ENCODE measurements around the gene MYO9A. TPM values are rescaled to one million over a fixed set of nuclear protein-coding genes. Genes with fewer than 3 reads are reported as not detected.

Gene MYO9A
- total RNA-seq, 5 donors from 2014 or later (not counting 1 experiment from before 2014, with no cell fraction given) = 35.8 to 39.1 (median 38.2) TPM

GRCh38 chr15:71812966-71813722, 304.8 kb downstream of the MYO9A start:
- Histone ChIP-seq H3K27me3 (replicated peaks in 1 of 2; ENCODE audit: control insufficient read depth in 2 of 2, extremely low read depth in 1 of 2, insufficient read depth in 2 of 2, low read length in 1 of 2) (peaks cover 0 to 8% of the 10 kb centered on the region in 2 experiments), H3K4me3 (ENCODE audit: control insufficient read depth in 1 of 2, extremely low read depth in 1 of 2, low read length in 1 of 2) (no peak overlapping the region), H3K27ac (ENCODE audit: low read length) (no peak overlapping the region), H3K4me1 (ENCODE audit: control insufficient read depth in 1 of 2, extremely low read depth in 1 of 2, insufficient read depth in 2 of 2, low read length in 2 of 2) (no peaks in the 10 kb centered on the region), H3K9me3 (no peaks in the 10 kb centered on the region), H3K36me3 (ENCODE audit: control insufficient read depth in 2 of 2, extremely low read depth in 1 of 2, insufficient read depth in 1 of 2, low read length in 1 of 2) (no peaks in the 10 kb centered on the region)
- ChIA-PET POLR2A (no interaction called here), CTCF (no interaction called here)
- peaks cover under 1 to 4% (median 4%) of the 10 kb centered on the region in 3 donors for H3K9me3 Mint-ChIP-seq
- 89% methylated on average over 14 of the region's 16 CpGs for WGBS (ENCODE audit: insufficient coverage)
- H3K27ac Mint-ChIP-seq = no peak overlapping the region
- DNase-seq = no peak
- no peak overlapping the region for H3K4me3 Mint-ChIP-seq
- H3K36me3 Mint-ChIP-seq = no peaks in the 10 kb centered on the region
- ATAC-seq (replicated peaks in 1 of 4) = no peak
- no peaks in the 10 kb centered on the region for H3K4me1 Mint-ChIP-seq
- peaks cover 0 to 4% of the 10 kb centered on the region in 2 donors for H3K27me3 Mint-ChIP-seq

GRCh38 chr15:71811752-71812735, 305.9 kb downstream of the MYO9A start:
- no peaks in the 10 kb centered on the region for H3K36me3 Mint-ChIP-seq
- ChIA-PET CTCF (no interaction called here), POLR2A (no interaction called here)
- H3K4me1 Mint-ChIP-seq = no peaks in the 10 kb centered on the region
- no peak overlapping the region for H3K4me3 Mint-ChIP-seq
- H3K9me3 Mint-ChIP-seq = no peaks in the 10 kb centered on the region
- no peak overlapping the region for H3K27ac Mint-ChIP-seq
- H3K36me3 ChIP-seq (ENCODE audit: control insufficient read depth in 2 of 2, extremely low read depth in 1 of 2, insufficient read depth in 1 of 2, low read length in 1 of 2) = no peaks in the 10 kb centered on the region
- no peak for DNase-seq
- H3K27me3 ChIP-seq (replicated peaks in 1 of 2; ENCODE audit: control insufficient read depth in 2 of 2, extremely low read depth in 1 of 2, insufficient read depth in 2 of 2, low read length in 1 of 2) = peaks cover 0 to 8% of the 10 kb centered on the region in 2 experiments
- no peak overlapping the region for H3K27ac ChIP-seq (ENCODE audit: low read length)
- no peaks in the 10 kb centered on the region for H3K4me1 ChIP-seq (ENCODE audit: control insufficient read depth in 1 of 2, extremely low read depth in 1 of 2, insufficient read depth in 2 of 2, low read length in 2 of 2)
- ATAC-seq (replicated peaks in 1 of 4) = no peak
- WGBS (ENCODE audit: insufficient coverage) = 89% methylated on average over 38 of the region's 38 CpGs
- no peaks in the 10 kb centered on the region for H3K9me3 ChIP-seq
- peaks cover 0 to 5% of the 10 kb centered on the region in 2 donors for H3K27me3 Mint-ChIP-seq
- H3K4me3 ChIP-seq (ENCODE audit: control insufficient read depth in 1 of 2, extremely low read depth in 1 of 2, low read length in 1 of 2) = no peak overlapping the region

DNA sequence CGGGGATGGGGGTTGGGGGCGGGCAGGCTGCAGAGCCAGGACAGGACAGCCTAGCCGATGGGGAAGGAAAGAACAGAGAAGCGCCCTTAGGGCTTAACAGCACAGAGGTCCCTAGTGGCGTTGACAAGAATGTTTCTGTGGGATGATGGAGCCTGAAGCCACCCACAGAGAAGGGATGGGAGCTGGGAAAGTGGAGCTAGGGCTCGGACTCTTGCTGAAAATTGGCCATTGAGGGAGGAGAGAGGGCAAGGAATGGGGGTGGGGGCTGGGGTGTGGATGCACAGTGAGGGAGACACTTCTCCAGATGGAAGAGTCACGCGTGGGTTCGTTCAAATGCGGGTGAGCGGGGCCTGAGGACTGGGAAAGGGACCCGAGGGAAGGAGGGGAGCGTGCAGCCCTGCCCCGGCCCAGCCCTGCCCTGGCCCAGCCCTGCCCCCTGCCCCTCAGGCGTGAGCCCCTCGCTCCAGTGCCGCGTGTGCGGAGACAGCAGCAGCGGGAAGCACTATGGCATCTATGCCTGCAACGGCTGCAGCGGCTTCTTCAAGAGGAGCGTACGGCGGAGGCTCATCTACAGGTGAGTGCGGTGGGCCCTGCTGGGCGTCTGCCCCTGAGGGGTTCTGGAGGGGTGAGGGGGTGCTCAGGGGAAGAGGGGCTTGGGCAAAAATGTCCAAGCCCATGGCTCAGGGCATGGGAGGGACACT, 306.8 kb downstream of the MYO9A start:
- no peaks in the 10 kb centered on the region for H3K36me3 Mint-ChIP-seq
- ATAC-seq (replicated peaks in 1 of 4) (no peak), DNase-seq (no peak)
- no peak overlapping the region for H3K4me3 Mint-ChIP-seq
- peaks cover 0 to 12% of the 10 kb centered on the region in 2 experiments for H3K27me3 ChIP-seq (replicated peaks in 1 of 2; ENCODE audit: control insufficient read depth in 2 of 2, extremely low read depth in 1 of 2, insufficient read depth in 2 of 2, low read length in 1 of 2)
- POLR2A ChIA-PET = no interaction called here
- H3K4me1 ChIP-seq (ENCODE audit: control insufficient read depth in 1 of 2, extremely low read depth in 1 of 2, insufficient read depth in 2 of 2, low read length in 2 of 2) = no peaks in the 10 kb centered on the region
- H3K27ac Mint-ChIP-seq = no peak overlapping the region
- H3K4me3 ChIP-seq (ENCODE audit: control insufficient read depth in 1 of 2, extremely low read depth in 1 of 2, low read length in 1 of 2) = no peak overlapping the region
- H3K36me3 ChIP-seq (ENCODE audit: control insufficient read depth in 2 of 2, extremely low read depth in 1 of 2, insufficient read depth in 1 of 2, low read length in 1 of 2) = no peaks in the 10 kb centered on the region
- CTCF ChIA-PET = no interaction called here
- no peaks in the 10 kb centered on the region for H3K9me3 Mint-ChIP-seq
- no peak overlapping the region for H3K27ac ChIP-seq (ENCODE audit: low read length)
- H3K4me1 Mint-ChIP-seq = no peaks in the 10 kb centered on the region
- 86% methylated on average over 20 of the region's 27 CpGs for WGBS (ENCODE audit: insufficient coverage)
- H3K27me3 Mint-ChIP-seq = peaks cover 0 to 5% of the 10 kb centered on the region in 2 donors
- no peaks in the 10 kb centered on the region for H3K9me3 ChIP-seq

DNA sequence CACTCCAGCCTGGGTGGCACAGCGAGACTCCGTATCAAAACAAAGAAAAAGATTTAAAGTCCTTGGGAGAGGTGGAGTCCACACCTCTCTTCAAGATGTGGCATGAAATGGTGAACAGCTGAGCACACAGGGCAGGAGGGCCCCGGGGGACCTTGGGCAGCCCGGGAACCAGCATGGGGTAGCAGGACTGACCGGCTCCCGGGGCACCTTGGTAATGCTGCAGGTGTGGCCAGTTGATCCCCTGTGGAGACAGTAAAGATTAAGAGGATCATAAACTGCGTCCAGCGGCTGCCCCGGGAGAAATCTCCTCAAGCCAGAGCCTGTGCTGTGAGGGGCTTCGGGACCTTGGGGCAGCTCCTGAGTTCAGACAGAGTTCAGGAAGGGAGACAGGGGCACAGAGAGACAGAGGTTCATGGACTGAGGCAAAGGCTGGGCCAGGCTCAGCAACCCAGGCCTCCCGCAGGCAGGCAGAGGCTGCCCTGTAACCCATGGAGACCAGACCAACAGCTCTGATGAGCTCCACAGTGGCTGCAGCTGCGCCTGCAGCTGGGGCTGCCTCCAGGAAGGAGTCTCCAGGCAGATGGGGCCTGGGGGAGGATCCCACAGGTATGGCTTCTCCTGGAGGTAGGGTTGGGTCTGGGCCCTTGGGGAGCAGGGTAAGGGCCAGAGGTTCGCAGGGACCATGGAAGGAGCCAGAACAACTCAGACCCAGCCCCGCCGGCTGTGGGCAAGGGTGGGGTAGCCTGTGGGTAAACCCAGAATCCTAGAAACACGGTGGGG, 307.5 kb downstream of the MYO9A start, which contains the start of gene NR2E3:
Gene NR2E3, plus strand, starts transcription at position 299 of the 780 bp plus-strand sequence. Its CDS starts 190 bp downstream, at position 489.
- Mint-ChIP-seq H3K36me3 (no peaks in the 10 kb centered on the region), H3K4me3 (no peak within 1 kb of the TSS), H3K4me1 (no peaks in the 10 kb centered on the region), H3K27ac (no peak within 1 kb of the TSS), H3K9me3 (no peaks in the 10 kb centered on the region), H3K27me3 (peaks cover 0 to 5% of the 10 kb centered on the region in 2 donors)
- ChIA-PET CTCF (no interaction called here), POLR2A (no interaction called here)
- Histone ChIP-seq H3K27me3 (replicated peaks in 1 of 2; ENCODE audit: control insufficient read depth in 2 of 2, extremely low read depth in 1 of 2, insufficient read depth in 2 of 2, low read length in 1 of 2) (peaks cover 0 to 13% of the 10 kb centered on the region in 2 experiments), H3K4me1 (ENCODE audit: control insufficient read depth in 1 of 2, extremely low read depth in 1 of 2, insufficient read depth in 2 of 2, low read length in 2 of 2) (no peaks in the 10 kb centered on the region), H3K36me3 (ENCODE audit: control insufficient read depth in 2 of 2, extremely low read depth in 1 of 2, insufficient read depth in 1 of 2, low read length in 1 of 2) (no peaks in the 10 kb centered on the region), H3K4me3 (ENCODE audit: control insufficient read depth in 1 of 2, extremely low read depth in 1 of 2, low read length in 1 of 2) (no peak within 1 kb of the TSS), H3K9me3 (no peaks in the 10 kb centered on the region), H3K27ac (ENCODE audit: low read length) (no peak within 1 kb of the TSS)
- ATAC-seq (replicated peaks in 1 of 4) = no peak
- no peak for DNase-seq
- WGBS (ENCODE audit: insufficient coverage) = 91% methylated on average over 13 of the region's 16 CpGs

GRCh38 chr15:71809346-71809745, 308.6 kb downstream of the MYO9A start:
- no peaks in the 10 kb centered on the region for H3K36me3 Mint-ChIP-seq
- Histone ChIP-seq H3K27me3 (replicated peaks in 1 of 2; ENCODE audit: control insufficient read depth in 2 of 2, extremely low read depth in 1 of 2, insufficient read depth in 2 of 2, low read length in 1 of 2) (peaks cover 0 to 13% of the 10 kb centered on the region in 2 experiments), H3K9me3 (no peaks in the 10 kb centered on the region), H3K27ac (ENCODE audit: low read length) (no peak overlapping the region), H3K4me3 (ENCODE audit: control insufficient read depth in 1 of 2, extremely low read depth in 1 of 2, low read length in 1 of 2) (no peak overlapping the region), H3K36me3 (ENCODE audit: control insufficient read depth in 2 of 2, extremely low read depth in 1 of 2, insufficient read depth in 1 of 2, low read length in 1 of 2) (no peaks in the 10 kb centered on the region), H3K4me1 (ENCODE audit: control insufficient read depth in 1 of 2, extremely low read depth in 1 of 2, insufficient read depth in 2 of 2, low read length in 2 of 2) (no peaks in the 10 kb centered on the region)
- H3K4me1 Mint-ChIP-seq = peaks cover 0 to 3% (median 0%) of the 10 kb centered on the region in 3 donors
- no peak overlapping the region for H3K27ac Mint-ChIP-seq
- CTCF ChIA-PET = no interaction called here
- H3K9me3 Mint-ChIP-seq = no peaks in the 10 kb centered on the region
- WGBS (ENCODE audit: insufficient coverage) = 95% methylated on average over 3 of the region's 8 CpGs
- ATAC-seq (replicated peaks in 1 of 4) (no peak), DNase-seq (no peak)
- POLR2A ChIA-PET = no interaction called here
- H3K4me3 Mint-ChIP-seq = no peak overlapping the region
- H3K27me3 Mint-ChIP-seq = peaks cover 0 to 5% of the 10 kb centered on the region in 2 donors
